H1 (cell line): Measurements from ENCODE around the gene TWIST2. TPM values are rescaled to one million over a fixed set of nuclear protein-coding genes. Genes with fewer than 3 reads are reported as not detected.

Experiments used
- NANOG ChIP-seq: IDR thresholded peaks from 2 replicates; pipeline ENCODE4 v1.6.1; 2011; ENCODE audit warnings: low read length, low read depth, mild to moderate bottlenecking, inconsistent platforms; ENCODE audit not compliant: insufficient read depth, poor library complexity, severe bottlenecking
- SP4 ChIP-seq: IDR thresholded peaks from 2 replicates; pipeline ENCODE4 v1.6.1; 2012; ENCODE audit warnings: low read length, inconsistent platforms
- polyA plus RNA-seq, 7 experiments: library from polyadenylated mRNA; depleted of rRNA in 3 of 7; stranded (reverse) in 5 of 7; unstranded in 2 of 7; fragments of >200 nt in 5 of 7; fragments of 200-250 nt in 2 of 7; gene quantifications; 1 replicate in 5 of 7; 2 replicates in 1 of 7; 4 replicates in 1 of 7; pipeline versions ENCODE4 v1.2.1 to v1.2.3, GENCODE V29; 2011 to 2013; ENCODE audit warnings: missing spikeins in 2 of 7, mixed read lengths in 2 of 7
- total RNA-seq: library from RNA; stranded (reverse); fragmentation: NEBNext Ultra II Directional; extraction: Animal tissue kit (Norgen Biotek cat#: 25700); gene quantifications from 2 replicates; pipeline ENCODE4 v1.2.1, GENCODE V29; 2021

TWIST2 gene
- total and polyA plus RNA-seq, 2 of the 8 experiments (the other 6 are each of a cell fraction or from before 2014, with no cell fraction given), result 2.6 to 4.3 TPM

- no peak for TF ChIP-seq SP4
- no peak for TF ChIP-seq NANOG
Observed at GRCh38 chr2:238926761-238927611, 79.1 kb downstream of the TWIST2 start (continued).
